PC-3 (cell line): ENCODE data around the gene ELOVL5. TPM values are rescaled to one million over a fixed set of nuclear protein-coding genes. Genes with fewer than 3 reads are reported as not detected.

Experiments used
- ATAC-seq: fragments of 200-7000 bp; cut with Tn5 transposase; 2 replicates; pipeline ENCODE4 v1.9.1; 2020; ENCODE audit warnings: mild to moderate bottlenecking, moderate library complexity
- BruUV-seq: library from RNA; stranded (reverse); fragments of 400-500 nt; replicated peaks from 2 replicates; lab custom pipeline; 2021; lab: Mats Ljungman, UMichigan
- CTCF ChIA-PET: fragments of 300-600 bp; sonication (Branson Sonifier 250); formaldehyde crosslinking; loops from one replicate; lab custom pipeline; 2022; ENCODE audit warnings: antibody characterized with exemption; lab: Charles Lee
- POLR2A ChIA-PET: fragments of 300-600 bp; sonication (Branson Sonifier 250); formaldehyde crosslinking; loops from one replicate; lab custom pipeline; 2022; ENCODE audit warnings: antibody characterized with exemption; ENCODE audit not compliant: unreplicated experiment; lab: Charles Lee
- DNase-seq: peaks from one replicate; pipeline ENCODE4 v3.0.0-alpha.2; 2015
- H2AFZ ChIP-seq: fragments of 300-600 bp; sonication (generic); 2 replicates; pipeline ENCODE4 v1.6.0; 2016; ENCODE audit warnings: antibody characterized with exemption, low read length
- H3F3A ChIP-seq: fragments of 300-600 bp; sonication (generic); one replicate; pipeline ENCODE4 v1.6.0; 2017; ENCODE audit warnings: antibody characterized with exemption, low read length, control low read depth, mild to moderate bottlenecking; ENCODE audit not compliant: unreplicated experiment
- H3K27ac ChIP-seq: fragments of 300-600 bp; sonication (generic); 2 replicates; pipeline ENCODE4 v1.5.1; 2016; ENCODE audit warnings: mild to moderate bottlenecking, low read length
- H3K27me3 ChIP-seq: fragments of 300-600 bp; sonication (generic); 2 replicates; pipeline ENCODE4 v1.6.1; 2016; ENCODE audit warnings: low read length, mixed read lengths
- H3K36me3 ChIP-seq: fragments of 300-600 bp; sonication (generic); 2 replicates; pipeline ENCODE4 v1.6.1; 2016; ENCODE audit warnings: low read depth, mixed run types, low read length, mixed read lengths
- H3K4me1 ChIP-seq: fragments of 300-600 bp; sonication (generic); 2 replicates; pipeline ENCODE4 v1.5.1; 2016; ENCODE audit warnings: low read length; ENCODE audit not compliant: insufficient read depth
- H3K4me2 ChIP-seq: fragments of 300-600 bp; sonication (generic); 2 replicates; pipeline ENCODE4 v1.6.0; 2016; ENCODE audit warnings: low read length
- H3K4me3 ChIP-seq: fragments of 300-600 bp; sonication (generic); 2 replicates; pipeline ENCODE4 v1.5.1; 2016; ENCODE audit warnings: mild to moderate bottlenecking, low read length, mixed read lengths
- H3K79me2 ChIP-seq: fragments of 300-600 bp; sonication (generic); 2 replicates; pipeline ENCODE4 v1.6.1; 2017; ENCODE audit warnings: low read length, mixed read lengths
- H3K9ac ChIP-seq: fragments of 300-600 bp; sonication (generic); 2 replicates; pipeline ENCODE4 v1.6.0; 2016; ENCODE audit warnings: mild to moderate bottlenecking, low read length
- H3K9me2 ChIP-seq: fragments of 300-600 bp; sonication (generic); replicated peaks from 2 replicates; pipeline ENCODE4 v1.6.1; 2016; ENCODE audit warnings: mixed run types, low read length, mixed read lengths
- H3K9me3 ChIP-seq: fragments of 300-600 bp; sonication (generic); 2 replicates; pipeline ENCODE4 v1.6.1; 2016; ENCODE audit warnings: low read length, mixed read lengths
- H4K20me1 ChIP-seq: fragments of 300-600 bp; sonication (generic); 2 replicates; pipeline ENCODE4 v1.6.1; 2016; ENCODE audit warnings: low read length, mixed read lengths
- EZH2 ChIP-seq: fragments of 300-600 bp; sonication (generic); IDR thresholded peaks from one replicate; pipeline ENCODE4 v1.6.1; 2017; ENCODE audit warnings: antibody characterized with exemption, mild to moderate bottlenecking, low read length; ENCODE audit not compliant: unreplicated experiment
- EZH2phosphoT487 ChIP-seq: fragments of 300-600 bp; sonication (generic); IDR thresholded peaks from 2 replicates; pipeline ENCODE4 v1.6.1; 2018; ENCODE audit warnings: mild to moderate bottlenecking, antibody characterized with exemption, low read length, borderline replicate concordance
- intact Hi-C: fragments of 100-400 bp; cut with micrococcal nuclease; formaldehyde crosslinking; loops from 2 replicates; pipeline ENCODE4 v1.9.0; 2023
- total RNA-seq: library from RNA; depleted of rRNA; stranded (reverse); fragments of >200 nt; gene quantifications from 2 replicates; pipeline ENCODE4 v1.2.3, GENCODE V29; 2014
- TF ChIP-seq, protein P1 (sequence below): fragments of 300-600 bp; sonication (generic); conservative IDR thresholded peaks from 2 replicates; pipeline ENCODE4 v1.5.1; 2017; ENCODE audit warnings: antibody characterized with exemption, low read depth, mild to moderate bottlenecking, low read length

ELOVL5 gene
- total RNA-seq, 1 experiment from 2014 or later, result 62.7 TPM

DNA sequence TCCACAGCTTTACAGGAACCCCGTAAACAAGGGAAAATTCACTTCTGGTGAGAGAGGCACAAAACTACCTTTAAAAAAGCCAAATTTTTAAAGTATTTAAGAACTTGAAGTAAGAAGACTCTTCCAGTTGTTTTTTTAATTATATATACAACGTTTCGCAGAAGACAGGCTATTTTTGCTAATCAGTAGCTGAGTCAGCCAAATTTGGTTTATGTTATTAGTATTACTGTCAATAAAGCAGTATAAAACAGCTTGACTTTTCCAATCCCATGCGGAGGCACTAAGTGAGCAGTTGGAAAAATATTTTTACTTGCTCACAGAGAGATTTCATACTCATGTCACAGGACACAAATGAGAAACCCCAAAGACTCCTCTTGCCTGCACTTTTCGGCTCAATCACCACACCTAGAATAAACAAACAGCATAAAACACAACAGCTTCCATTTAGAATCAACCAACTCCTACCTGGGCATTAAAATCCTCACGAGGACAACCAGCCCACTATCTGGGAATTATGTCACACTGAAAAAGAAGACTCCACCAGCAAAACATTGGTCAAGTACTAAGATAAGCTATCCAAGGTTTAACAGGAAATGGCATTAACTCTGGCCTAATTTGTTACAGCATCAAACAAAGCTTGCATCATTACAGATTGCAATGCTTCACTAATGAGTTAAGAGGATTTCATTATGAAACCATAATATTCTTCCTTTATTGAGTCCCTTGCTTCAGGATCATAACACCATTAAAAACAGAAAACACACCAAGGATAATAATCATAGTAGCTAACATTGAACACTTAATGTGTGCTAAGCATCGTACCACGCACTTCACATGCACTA, 26.3 kb downstream of the ELOVL5 start:
- POLR2A ChIA-PET, result interaction anchor here (0.6 kb wide), 1 partner anchor 25 kb away, joined by 3 read pairs; no protein-coding TSS in a partner anchor
- no peak for DNase-seq
- Histone ChIP-seq H3K27ac (peak overlapping the region; percentile 36), H3K4me3 (no peak overlapping the region), H3K9me2 (no peaks in the 10 kb centered on the region), H4K20me1 (no peaks in the 10 kb centered on the region), H3K4me2 (peak overlapping the region; percentile 1; the same call in 1 of the 2 replicates), H2AFZ (no peak overlapping the region), H3K27me3 (no peaks in the 10 kb centered on the region), H3K36me3 (no peaks in the 10 kb centered on the region), H3K4me1 (peaks cover 40% of the 10 kb centered on the region), H3K79me2 (peaks cover 79% of the 10 kb centered on the region), H3K9ac (no peak overlapping the region), H3F3A (peaks cover 13% of the 10 kb centered on the region), H3K9me3 (no peaks in the 10 kb centered on the region)
- TF ChIP-seq EZH2phosphoT487 (no peak), EZH2 (no peak)
- TF ChIP-seq, protein P1, sequence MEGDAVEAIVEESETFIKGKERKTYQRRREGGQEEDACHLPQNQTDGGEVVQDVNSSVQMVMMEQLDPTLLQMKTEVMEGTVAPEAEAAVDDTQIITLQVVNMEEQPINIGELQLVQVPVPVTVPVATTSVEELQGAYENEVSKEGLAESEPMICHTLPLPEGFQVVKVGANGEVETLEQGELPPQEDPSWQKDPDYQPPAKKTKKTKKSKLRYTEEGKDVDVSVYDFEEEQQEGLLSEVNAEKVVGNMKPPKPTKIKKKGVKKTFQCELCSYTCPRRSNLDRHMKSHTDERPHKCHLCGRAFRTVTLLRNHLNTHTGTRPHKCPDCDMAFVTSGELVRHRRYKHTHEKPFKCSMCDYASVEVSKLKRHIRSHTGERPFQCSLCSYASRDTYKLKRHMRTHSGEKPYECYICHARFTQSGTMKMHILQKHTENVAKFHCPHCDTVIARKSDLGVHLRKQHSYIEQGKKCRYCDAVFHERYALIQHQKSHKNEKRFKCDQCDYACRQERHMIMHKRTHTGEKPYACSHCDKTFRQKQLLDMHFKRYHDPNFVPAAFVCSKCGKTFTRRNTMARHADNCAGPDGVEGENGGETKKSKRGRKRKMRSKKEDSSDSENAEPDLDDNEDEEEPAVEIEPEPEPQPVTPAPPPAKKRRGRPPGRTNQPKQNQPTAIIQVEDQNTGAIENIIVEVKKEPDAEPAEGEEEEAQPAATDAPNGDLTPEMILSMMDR, result no peak
- CTCF ChIA-PET, result interaction anchor here (0.8 kb wide), 1 partner anchor 20 kb away, joined by 9 read pairs; no protein-coding TSS in a partner anchor
- intact Hi-C loops, result no loop called here
- ATAC-seq, result no peak
- no TSS peak for BruUV-seq

DNA sequence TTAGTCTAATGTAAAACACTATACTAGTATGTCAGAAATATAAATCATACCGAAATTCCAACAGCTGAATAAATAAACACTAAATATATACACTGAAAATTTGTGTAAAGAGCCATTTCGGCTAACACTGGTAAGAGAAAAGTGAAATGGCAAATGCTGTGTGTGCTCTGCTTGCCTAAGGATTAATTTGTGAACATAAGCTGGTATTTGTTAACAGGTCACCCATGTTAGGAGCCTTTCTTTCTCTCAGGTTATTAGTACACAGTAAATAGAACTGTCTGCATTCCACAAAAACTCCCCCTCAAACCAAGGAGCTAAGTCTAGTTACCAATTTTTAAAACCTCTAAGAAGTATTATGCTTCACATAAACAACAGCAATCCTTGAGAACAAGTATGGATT, 27.0 kb downstream of the ELOVL5 start:
- Histone ChIP-seq H3K27ac (no peak overlapping the region), H3K9me2 (no peaks in the 10 kb centered on the region), H3F3A (peaks cover 6% of the 10 kb centered on the region), H3K4me2 (no peak overlapping the region), H3K9me3 (no peaks in the 10 kb centered on the region), H4K20me1 (no peaks in the 10 kb centered on the region), H3K79me2 (peaks cover 85% of the 10 kb centered on the region), H3K9ac (no peak overlapping the region), H3K27me3 (no peaks in the 10 kb centered on the region), H3K4me3 (no peak overlapping the region), H3K4me1 (peaks cover 33% of the 10 kb centered on the region), H2AFZ (no peak overlapping the region), H3K36me3 (no peaks in the 10 kb centered on the region)
- no peak for ATAC-seq
- TF ChIP-seq, protein P1, result no peak
- no peak for TF ChIP-seq EZH2phosphoT487
- no peak for TF ChIP-seq EZH2
- no TSS peak for BruUV-seq
- intact Hi-C loops, result no loop called here
- ChIA-PET CTCF (no interaction called here), POLR2A (interaction anchor here (0.6 kb wide), 1 partner anchor 25 kb away, joined by 3 read pairs; no protein-coding TSS in a partner anchor)
- DNase-seq, result no peak

DNA sequence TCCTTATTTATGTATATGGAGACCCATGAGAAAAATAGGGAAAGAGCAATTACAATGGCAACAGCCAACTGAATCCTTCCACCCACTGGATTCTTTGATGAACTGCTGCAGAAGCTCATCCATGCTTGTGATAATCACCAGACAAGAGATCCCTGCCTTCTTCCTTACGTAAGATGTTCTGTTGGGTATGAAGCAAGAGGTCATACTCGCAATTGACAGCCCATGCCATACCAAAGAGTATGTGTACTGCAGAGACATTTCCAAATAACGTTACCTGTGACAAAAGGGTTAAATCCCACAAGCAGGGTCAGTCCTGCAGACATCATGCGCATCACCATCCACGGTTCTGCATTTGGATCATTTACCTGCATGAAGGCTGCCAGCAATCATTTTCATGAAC, 27.8 kb downstream of the ELOVL5 start:
- H3K9me2 ChIP-seq, result no peaks in the 10 kb centered on the region
- no peak overlapping the region for H2AFZ ChIP-seq
- peaks cover 32% of the 10 kb centered on the region for H3K4me1 ChIP-seq
- H3F3A ChIP-seq, result peaks cover 4% of the 10 kb centered on the region
- CTCF ChIA-PET, result no interaction called here
- H3K79me2 ChIP-seq, result peaks cover 91% of the 10 kb centered on the region
- no TSS peak for BruUV-seq
- H4K20me1 ChIP-seq, result no peaks in the 10 kb centered on the region
- H3K4me2 ChIP-seq, result no peak overlapping the region
- POLR2A ChIA-PET, result no interaction called here
- no peak for ATAC-seq
- no peaks in the 10 kb centered on the region for H3K36me3 ChIP-seq
- H3K9ac ChIP-seq, result no peak overlapping the region
- H3K4me3 ChIP-seq, result no peak overlapping the region
- H3K27me3 ChIP-seq, result no peaks in the 10 kb centered on the region
- no peak for TF ChIP-seq EZH2
- TF ChIP-seq, protein P1, result no peak
- TF ChIP-seq EZH2phosphoT487, result no peak
- H3K9me3 ChIP-seq, result no peaks in the 10 kb centered on the region
- intact Hi-C loops, result no loop called here
- no peak overlapping the region for H3K27ac ChIP-seq
- no peak for DNase-seq
